NOMO-1 treated with DMSO at 0.1 percent for 48 hours (cell line): ENCODE measurements around the gene ADAMTSL3.

Experiments used
- DNase-seq: peaks from one replicate; lab custom pipeline; 2025; ENCODE audit not compliant: unreplicated experiment; lab: John Stamatoyannopoulos, UW

Gene ADAMTSL3

GRCh38 chr15:83866692-83867091 is 212.8 kb downstream of the ADAMTSL3 start:
- no peak for DNase-seq

- DNase-seq = no peak
Observed at GRCh38 chr15:83869341-83869740, 215.4 kb downstream of the ADAMTSL3 start.

- DNase-seq = no peak
Observed at GRCh38 chr15:83871808-83872559, 218.1 kb downstream of the ADAMTSL3 start.

- DNase-seq = no peak
Observed at GRCh38 chr15:83873966-83874365, 220.0 kb downstream of the ADAMTSL3 start.

GRCh38 chr15:83880529-83880928 is 226.6 kb downstream of the ADAMTSL3 start:
- no peak for DNase-seq

- no peak for DNase-seq
Observed at GRCh38 chr15:83881156-83881555, 227.2 kb downstream of the ADAMTSL3 start.

GRCh38 chr15:83886321-83886720 is 232.4 kb downstream of the ADAMTSL3 start:
- DNase-seq = no peak

- no peak for DNase-seq
Observed at GRCh38 chr15:83887404-83887803, 233.5 kb downstream of the ADAMTSL3 start.

- DNase-seq = no peak
Observed at GRCh38 chr15:83887961-83888360, 234.0 kb downstream of the ADAMTSL3 start.

- DNase-seq = no peak
Observed at GRCh38 chr15:83889995-83890394, 236.1 kb downstream of the ADAMTSL3 start.

GRCh38 chr15:83890587-83890986 is 236.7 kb downstream of the ADAMTSL3 start:
- DNase-seq = no peak

- no peak for DNase-seq
Observed at GRCh38 chr15:83892498-83892897, 238.6 kb downstream of the ADAMTSL3 start.

GRCh38 chr15:83893308-83893707 is 239.4 kb downstream of the ADAMTSL3 start:
- DNase-seq = no peak

- DNase-seq = no peak
Observed at GRCh38 chr15:83897037-83897436, 243.1 kb downstream of the ADAMTSL3 start.

- DNase-seq = no peak
Observed at GRCh38 chr15:83898361-83898760, 244.4 kb downstream of the ADAMTSL3 start.

GRCh38 chr15:83899670-83900069 is 245.7 kb downstream of the ADAMTSL3 start:
- no peak for DNase-seq

GRCh38 chr15:83904107-83905040 is 250.5 kb downstream of the ADAMTSL3 start:
- DNase-seq = no peak

- DNase-seq = no peak
Observed at GRCh38 chr15:83905556-83906273, 251.8 kb downstream of the ADAMTSL3 start.

- DNase-seq = no peak
Observed at GRCh38 chr15:83911345-83911744, 257.4 kb downstream of the ADAMTSL3 start.

- DNase-seq = no peak
Observed at GRCh38 chr15:83912343-83912742, 258.4 kb downstream of the ADAMTSL3 start.

- no peak for DNase-seq
Observed at GRCh38 chr15:83913034-83913632, 259.2 kb downstream of the ADAMTSL3 start.
